Activated CD4-positive, alpha-beta T cell treated with anti-CD3 and anti-CD28 coated beads, Interleukin-2, amount 50 U/mL, for 4 hours (primary cell): ENCODE data around the gene COL9A2.

Source experiments
- DNase-seq, 2 experiments: peaks; one replicate each; pipeline ENCODE4 v3.0.0-alpha.2; 2020

The COL9A2 gene

GRCh38 chr1:40317394-40318074, 448 bp upstream of the COL9A2 start:
- no peak for DNase-seq

GRCh38 chr1:40315795-40316594, 1.1 kb downstream of the COL9A2 start:
- DNase-seq = peak in 1 of 2 experiments; percentile 22

GRCh38 chr1:40315239-40315794, 1.8 kb downstream of the COL9A2 start:
- peak; percentile 80 for DNase-seq

GRCh38 chr1:40314721-40315238, 2.3 kb downstream of the COL9A2 start:
- DNase-seq = no peak

DNA sequence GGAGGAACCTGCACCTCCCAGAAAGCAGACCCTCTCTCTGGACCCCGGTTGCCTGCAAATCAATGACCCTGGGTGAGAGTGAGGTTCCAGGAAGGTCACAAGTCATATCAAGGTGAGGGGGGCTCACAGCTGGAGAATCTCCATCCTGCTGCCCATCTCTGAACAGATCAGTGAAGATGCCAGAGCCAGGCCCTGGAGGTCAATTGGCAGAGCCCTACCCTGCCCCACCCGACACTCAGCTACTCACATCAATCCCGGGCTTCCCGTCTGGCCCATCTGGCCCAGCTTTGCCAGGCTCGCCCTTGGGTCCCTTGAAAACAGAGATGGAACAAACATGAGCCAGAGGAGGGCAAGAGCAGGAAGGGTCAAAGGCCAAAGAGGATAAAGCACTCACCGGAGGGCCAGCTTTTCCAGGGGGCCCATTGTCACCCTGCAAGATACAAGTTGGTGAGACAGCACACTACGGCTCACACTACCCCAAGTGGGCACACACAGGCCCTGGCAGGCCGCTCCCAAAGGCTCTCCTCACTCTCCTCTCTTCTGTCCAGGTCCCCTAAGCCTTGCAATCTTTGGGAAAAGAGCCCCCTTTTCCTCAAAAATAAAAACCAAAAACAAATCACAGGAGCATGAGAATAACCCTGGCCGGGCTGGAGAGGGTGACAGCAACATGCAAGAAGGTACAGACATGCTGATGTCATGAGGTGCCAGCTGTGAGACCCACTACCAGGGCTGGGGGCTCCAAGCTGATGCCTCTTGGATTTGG, 2.9 kb downstream of the COL9A2 start:
- no peak for DNase-seq

GRCh38 chr1:40313329-40313957, 3.6 kb downstream of the COL9A2 start:
- no peak for DNase-seq

DNA sequence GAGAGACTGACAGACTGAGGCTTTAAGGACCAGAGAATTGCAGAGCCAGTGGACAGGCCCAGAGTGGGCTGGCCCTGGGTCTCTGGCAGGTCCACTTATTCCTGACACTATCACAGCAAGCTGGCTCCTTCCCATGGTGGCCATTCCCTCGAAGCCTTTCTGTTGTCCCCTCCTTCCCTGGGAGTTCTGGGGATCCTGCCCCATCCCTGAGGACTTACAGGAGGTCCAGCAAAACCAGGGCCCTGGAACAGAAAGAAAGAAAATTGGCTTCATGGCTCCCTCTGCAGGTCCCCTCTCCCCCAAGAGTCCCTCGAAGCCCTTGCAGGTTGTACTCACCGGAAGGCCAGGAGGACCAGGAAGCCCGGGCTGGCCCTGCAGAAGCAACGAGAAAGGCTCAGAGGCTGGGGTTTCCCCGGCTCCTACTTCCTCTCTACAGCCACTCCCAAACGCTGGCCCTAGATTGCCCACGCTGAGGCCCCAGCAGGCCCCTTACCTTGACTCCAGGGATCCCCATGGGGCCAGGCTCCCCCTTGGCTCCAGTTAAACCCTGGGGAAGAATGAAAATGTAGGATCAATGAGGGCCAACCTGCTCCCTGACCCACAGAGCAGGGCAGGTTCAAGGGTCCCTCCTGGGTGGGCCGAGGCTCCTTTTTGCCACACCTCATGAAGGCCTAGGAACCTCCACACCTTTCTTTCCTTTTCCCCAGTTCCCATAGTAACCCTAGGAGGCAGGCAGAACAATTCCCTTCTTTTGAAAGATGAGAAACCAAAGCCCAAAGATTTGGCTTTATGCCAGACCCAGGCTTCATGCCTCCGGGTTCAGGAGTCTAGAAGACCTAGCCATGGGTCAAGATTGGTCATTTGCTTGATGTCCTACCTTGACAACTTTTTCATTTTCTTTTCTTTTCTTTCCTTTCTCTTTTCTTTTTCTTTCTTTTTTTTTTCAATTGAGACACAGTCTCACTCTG, 4.6 kb downstream of the COL9A2 start:
- no peak for DNase-seq

DNA sequence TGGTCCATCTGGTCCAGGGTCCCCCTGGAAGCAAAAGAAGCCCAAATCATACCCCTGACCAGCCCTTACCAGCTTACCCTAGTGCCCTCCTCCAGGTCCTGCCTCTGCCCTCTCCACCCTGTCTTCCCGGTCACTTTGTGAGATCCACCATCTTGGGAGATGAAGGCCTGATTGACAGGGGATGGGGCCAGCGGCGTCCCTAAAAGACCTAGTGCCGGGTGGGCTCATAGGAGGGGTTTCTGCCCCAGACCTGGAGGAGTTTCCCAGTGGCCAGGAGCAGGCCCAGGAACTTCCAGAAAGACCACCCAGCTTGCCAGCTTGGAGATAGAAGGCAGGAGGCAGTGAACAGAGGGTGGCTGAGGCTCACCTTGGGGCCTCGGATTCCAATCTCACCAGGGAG, 5.4 kb downstream of the COL9A2 start:
- DNase-seq = no peak

GRCh38 chr1:40310983-40311642, 6.0 kb downstream of the COL9A2 start:
- DNase-seq = no peak

DNA sequence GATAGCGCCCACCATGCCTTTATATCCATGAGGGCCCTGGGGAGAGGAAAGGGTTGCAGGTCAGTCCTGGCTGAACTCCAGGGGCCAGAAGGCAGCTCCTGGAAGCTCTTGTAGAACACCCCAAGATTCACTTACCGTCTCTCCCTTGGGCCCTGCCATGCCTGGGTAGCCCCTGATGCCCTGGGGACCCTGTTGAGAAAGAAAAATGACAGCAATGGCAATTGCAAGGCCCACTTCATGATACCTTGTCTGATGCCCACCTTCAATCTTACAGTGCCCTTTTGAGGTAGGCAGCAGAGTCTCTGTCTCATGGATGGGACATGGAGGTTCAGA, 7.0 kb downstream of the COL9A2 start:
- DNase-seq = no peak

DNA sequence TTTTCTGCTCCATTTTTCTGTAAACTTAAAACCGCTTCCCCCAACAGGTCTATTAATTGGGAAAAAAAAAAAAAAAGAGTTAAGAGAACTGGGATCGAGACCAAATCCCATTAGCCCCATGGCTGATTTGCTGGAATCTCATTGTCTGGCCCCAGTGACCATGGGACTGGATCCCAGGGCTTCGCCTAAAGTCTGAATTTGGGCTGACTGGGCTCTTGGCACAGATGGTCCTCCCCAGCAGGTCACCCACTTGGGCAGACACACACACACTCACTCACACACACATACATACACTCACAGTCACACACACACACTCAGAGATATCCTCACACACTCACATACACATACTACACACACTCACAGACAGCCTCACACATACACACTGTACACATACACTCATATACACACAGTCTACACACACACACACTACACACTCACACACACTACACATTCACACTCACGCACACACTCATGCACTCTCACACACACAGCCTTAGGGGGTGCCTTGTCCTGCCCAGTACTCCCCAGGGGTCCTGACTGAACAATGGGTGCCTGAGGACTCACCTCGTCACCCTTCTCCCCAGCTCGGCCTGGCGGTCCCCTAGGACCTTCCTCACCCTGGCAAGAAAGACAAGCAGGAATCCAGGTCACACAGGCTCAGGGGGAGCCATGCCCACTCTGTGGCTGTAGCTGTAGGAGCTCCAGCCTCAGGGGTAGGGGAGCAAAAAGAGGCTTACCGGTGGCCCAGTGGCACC, 7.5 kb downstream of the COL9A2 start:
- DNase-seq = no peak

DNA sequence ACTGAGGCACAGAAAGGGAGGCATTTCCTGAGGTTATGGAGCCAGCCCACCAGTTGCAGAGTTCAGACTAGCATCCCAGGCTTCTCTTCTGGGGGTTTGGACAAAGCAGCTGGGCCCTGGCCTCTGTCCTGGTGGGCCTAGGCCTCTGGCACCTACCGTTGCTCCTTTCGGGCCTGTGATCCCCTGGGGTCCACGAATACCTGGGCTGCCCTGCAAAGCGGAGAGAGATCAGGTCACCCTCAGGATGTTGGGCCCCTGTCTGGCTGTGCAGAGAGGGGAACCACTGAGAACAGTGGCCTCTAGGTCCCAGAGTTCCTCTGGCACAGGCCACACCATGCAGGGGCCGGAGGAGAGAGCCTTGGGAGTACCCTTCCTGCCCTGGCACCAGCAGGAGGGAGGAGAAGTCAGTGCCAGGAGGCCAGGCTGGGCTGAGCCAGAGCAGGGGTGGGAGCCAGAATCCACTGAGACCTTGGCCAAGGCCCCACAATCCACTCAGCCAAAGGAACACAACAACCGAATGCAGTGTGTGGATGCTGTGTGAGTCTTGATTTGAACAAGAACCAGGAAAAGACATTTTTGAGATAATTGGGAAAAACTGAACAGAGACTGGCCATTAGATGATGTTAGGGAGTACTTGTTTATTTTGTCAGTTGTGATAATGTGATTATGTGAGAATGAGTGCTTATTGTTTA, 8.9 kb downstream of the COL9A2 start:
- no peak for DNase-seq

GRCh38 chr1:40307186-40307585, 9.9 kb downstream of the COL9A2 start:
- DNase-seq = no peak

- no peak for DNase-seq
Measured at GRCh38 chr1:40306296-40306695, 10.8 kb downstream of the COL9A2 start.

GRCh38 chr1:40305871-40306270, 11.2 kb downstream of the COL9A2 start:
- DNase-seq = no peak

DNA sequence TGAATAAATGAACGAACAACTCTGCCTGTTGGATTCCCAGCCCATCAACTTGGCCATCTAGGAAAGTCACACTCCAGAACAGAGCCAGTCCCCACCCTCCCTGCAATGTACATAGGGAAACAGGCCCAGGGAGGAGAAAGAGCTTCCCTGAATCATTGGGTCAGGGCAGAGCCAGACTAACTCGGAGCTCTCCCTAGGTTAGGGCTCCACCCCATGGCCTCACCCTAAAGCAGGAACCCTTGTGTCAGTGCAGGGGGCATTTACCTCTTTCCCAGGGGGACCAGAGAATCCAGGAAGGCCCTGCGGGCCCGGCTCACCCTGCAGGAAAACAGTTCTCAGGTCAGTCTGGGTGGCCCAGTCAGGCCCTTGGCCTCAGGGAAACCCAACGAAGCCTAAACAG, 11.6 kb downstream of the COL9A2 start:
- DNase-seq = no peak

DNA sequence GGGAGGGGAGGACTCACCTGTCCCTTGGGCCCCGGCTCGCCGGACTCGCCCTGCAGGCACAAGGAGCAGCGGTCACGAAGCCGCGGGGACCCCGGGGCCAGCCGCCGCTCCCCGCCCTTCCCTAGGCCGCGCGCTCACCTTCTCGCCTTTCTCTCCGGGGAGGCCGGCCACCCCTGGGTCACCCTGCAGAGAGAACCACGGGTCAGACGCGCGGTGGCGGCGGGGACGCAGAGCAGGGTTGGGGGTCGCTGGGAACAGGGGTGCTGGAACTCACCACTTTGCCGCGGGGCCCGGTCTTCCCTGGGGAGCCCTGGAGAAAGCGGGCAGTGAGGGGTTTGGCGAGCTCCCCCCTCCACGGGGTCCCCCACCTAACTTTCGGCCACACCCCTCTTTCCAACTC, 13.3 kb downstream of the COL9A2 start:
- no peak for DNase-seq

DNA sequence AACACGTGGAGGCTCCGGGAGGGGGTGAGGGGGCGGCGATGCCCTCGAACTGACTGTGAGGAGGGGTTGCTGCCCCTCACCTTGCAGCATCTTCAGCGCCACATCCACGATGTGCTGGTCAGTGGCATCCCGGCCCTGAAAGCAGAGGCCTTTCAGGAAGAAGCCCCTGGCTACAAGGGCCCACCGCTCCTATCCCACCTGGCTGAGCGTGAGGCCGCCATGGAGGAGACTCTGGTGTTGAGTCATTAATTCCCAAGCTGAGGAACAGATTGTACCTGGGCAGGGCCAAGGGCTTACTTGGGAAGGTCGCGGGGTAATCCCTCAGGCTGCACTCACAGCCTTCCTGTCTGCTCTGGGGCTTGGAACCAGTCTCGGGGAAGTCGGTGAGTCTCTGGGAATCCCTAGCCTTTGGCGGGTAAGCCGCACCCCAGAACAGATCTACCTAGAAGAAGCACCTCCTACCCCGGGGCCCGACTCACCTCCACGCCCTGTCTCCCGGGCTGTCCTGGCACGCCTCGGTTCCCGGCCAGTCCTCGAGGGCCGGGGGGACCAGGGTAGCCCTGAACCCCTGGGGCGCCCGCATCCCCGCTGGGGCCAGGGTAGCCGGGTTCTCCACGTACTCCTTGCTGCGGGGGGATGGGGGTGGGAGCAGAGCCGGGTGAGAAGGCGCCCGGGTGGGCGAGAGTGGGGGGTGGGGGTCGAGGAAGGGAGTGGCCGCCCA, 13.9 kb downstream of the COL9A2 start:
- no peak for DNase-seq

GRCh38 chr1:40302475-40302874, 14.6 kb downstream of the COL9A2 start:
- DNase-seq = no peak
